Measurements from ENCODE around the gene IQCM.

DNA sequence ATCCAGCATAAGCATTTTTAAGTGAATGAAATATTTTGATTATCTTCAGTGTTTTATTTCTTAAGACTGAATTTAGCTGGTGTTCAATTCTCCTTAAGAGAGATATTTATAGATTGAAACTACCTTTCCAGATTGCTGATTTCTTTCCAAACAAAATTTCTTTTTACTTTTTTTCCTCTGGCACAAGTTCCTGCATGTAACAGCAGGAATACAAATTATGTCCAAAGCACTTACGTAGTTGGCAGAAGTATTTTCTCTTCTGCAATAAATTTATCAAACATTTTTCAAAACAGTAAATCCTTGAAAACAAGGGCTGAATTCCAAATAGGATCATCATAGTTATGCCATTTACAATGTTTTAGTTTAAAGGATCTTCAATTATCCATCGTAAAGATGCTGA is 412.6 kb downstream of the IQCM start:
- no peak for TF ChIP-seq POLR2A (IDR thresholded peaks at IDR 0.05)
- TF ChIP-seq, protein P1, sequence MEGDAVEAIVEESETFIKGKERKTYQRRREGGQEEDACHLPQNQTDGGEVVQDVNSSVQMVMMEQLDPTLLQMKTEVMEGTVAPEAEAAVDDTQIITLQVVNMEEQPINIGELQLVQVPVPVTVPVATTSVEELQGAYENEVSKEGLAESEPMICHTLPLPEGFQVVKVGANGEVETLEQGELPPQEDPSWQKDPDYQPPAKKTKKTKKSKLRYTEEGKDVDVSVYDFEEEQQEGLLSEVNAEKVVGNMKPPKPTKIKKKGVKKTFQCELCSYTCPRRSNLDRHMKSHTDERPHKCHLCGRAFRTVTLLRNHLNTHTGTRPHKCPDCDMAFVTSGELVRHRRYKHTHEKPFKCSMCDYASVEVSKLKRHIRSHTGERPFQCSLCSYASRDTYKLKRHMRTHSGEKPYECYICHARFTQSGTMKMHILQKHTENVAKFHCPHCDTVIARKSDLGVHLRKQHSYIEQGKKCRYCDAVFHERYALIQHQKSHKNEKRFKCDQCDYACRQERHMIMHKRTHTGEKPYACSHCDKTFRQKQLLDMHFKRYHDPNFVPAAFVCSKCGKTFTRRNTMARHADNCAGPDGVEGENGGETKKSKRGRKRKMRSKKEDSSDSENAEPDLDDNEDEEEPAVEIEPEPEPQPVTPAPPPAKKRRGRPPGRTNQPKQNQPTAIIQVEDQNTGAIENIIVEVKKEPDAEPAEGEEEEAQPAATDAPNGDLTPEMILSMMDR (IDR thresholded peaks at IDR 0.05): no peak

Data from heart left ventricle (tissue), 13 donors.